T-helper 2 cell (primary cell): ENCODE results near the gene SLC2A4RG.

ENCODE experiments used
- DNase-seq, 5 experiments: peaks; one replicate each; pipeline versions ENCODE4 v3.0.0 to v3.0.0-alpha.2; 2012 to 2022
- total RNA-seq, 2 donors: gene quantifications; one replicate each; lab custom pipeline; 2026; lab: John Stamatoyannopoulos, UW

SLC2A4RG gene
- 45.2 to 65.1 reads per million in 2 donors for total RNA-seq

GRCh38 chr20:63739130-63740069 lies at the start of gene SLC2A4RG:
Gene SLC2A4RG (plus strand): TSS chr20:63739776. CDS start chr20:63739913, 137 bp downstream.
- DNase-seq = peak in 4 of 5 experiments; percentile 49 to 87 (median 64)

- DNase-seq = no peak
Measured at GRCh38 chr20:63690003-63690897, 49.3 kb upstream of the SLC2A4RG start.

GRCh38 chr20:63690898-63691710 lies 48.5 kb upstream of the SLC2A4RG start:
- DNase-seq = no peak

GRCh38 chr20:63691711-63692435 lies 47.7 kb upstream of the SLC2A4RG start:
- no peak for DNase-seq

GRCh38 chr20:63692436-63693082 lies 47.0 kb upstream of the SLC2A4RG start:
- DNase-seq = no peak

GRCh38 chr20:63693083-63693732 lies 46.4 kb upstream of the SLC2A4RG start:
- DNase-seq = no peak

- DNase-seq = no peak
Measured at GRCh38 chr20:63693733-63694583, 45.6 kb upstream of the SLC2A4RG start.

GRCh38 chr20:63694584-63695423 lies 44.8 kb upstream of the SLC2A4RG start:
- DNase-seq = no peak

GRCh38 chr20:63695424-63696305 lies 43.9 kb upstream of the SLC2A4RG start:
- DNase-seq = no peak

GRCh38 chr20:63696306-63696627 lies 43.3 kb upstream of the SLC2A4RG start:
- DNase-seq = peak in 1 of 5 experiments; percentile 35

- DNase-seq = peak in 1 of 5 experiments; percentile 31
Measured at GRCh38 chr20:63696628-63697356, 42.8 kb upstream of the SLC2A4RG start, which contains the start of gene TNFRSF6B. Gene TNFRSF6B (plus strand): TSS chr20:63696652. CDS start chr20:63696768, 116 bp downstream.

- no peak for DNase-seq
Measured at GRCh38 chr20:63697357-63697867, 42.2 kb upstream of the SLC2A4RG start.

GRCh38 chr20:63697868-63698545 lies 41.6 kb upstream of the SLC2A4RG start:
- DNase-seq = no peak

GRCh38 chr20:63698739-63699465 lies 40.7 kb upstream of the SLC2A4RG start:
- DNase-seq = peak in 1 of 5 experiments; percentile 39
